NB4 (cell line): ENCODE results near the gene SULF2.
"Not testable (repeated sequence)": the region's sequence is repeated elsewhere in the genome, so short reads cannot be mapped to it uniquely, and the experiment has no call there.

Experiments used
- MAX ChIP-seq: IDR thresholded peaks from 2 replicates; pipeline ENCODE4 v1.6.1; 2011; ENCODE audit warnings: low read depth, low read length
- MYC ChIP-seq: IDR thresholded peaks from 2 replicates; pipeline ENCODE4 v1.6.1; 2011; ENCODE audit warnings: low read depth, low read length
- POLR2A ChIP-seq: IDR thresholded peaks from 2 replicates; pipeline ENCODE4 v1.6.1; 2011; ENCODE audit warnings: mild to moderate bottlenecking; ENCODE audit not compliant: insufficient read length; ENCODE audit errors: extremely low read depth
- TF ChIP-seq, protein P1 (sequence below): IDR thresholded peaks from one replicate; pipeline ENCODE4 v1.5.1; 2012; ENCODE audit warnings: low read depth, low read length

DNA sequence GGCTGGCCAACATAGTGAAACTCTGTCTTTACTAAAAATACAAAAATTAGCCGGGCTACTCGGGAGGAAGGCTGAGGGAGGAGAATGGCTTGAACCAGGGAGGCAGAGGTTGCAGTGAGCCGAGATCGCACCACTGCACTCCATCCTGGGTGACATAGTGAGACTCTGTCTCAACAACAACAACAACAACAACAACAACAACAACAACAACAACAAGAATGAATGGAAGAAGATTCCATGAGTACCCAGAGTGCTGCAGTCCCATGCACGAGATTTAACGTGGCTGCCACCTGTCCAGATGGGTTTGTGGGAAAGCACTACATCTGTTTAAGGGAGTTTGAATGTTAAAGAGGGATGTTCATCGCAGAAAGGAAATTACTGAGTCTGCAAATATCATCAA lies 19.7 kb upstream of the SULF2 start:
- TF ChIP-seq POLR2A, MAX, MYC: not testable (repeated sequence)
- TF ChIP-seq, protein P1, sequence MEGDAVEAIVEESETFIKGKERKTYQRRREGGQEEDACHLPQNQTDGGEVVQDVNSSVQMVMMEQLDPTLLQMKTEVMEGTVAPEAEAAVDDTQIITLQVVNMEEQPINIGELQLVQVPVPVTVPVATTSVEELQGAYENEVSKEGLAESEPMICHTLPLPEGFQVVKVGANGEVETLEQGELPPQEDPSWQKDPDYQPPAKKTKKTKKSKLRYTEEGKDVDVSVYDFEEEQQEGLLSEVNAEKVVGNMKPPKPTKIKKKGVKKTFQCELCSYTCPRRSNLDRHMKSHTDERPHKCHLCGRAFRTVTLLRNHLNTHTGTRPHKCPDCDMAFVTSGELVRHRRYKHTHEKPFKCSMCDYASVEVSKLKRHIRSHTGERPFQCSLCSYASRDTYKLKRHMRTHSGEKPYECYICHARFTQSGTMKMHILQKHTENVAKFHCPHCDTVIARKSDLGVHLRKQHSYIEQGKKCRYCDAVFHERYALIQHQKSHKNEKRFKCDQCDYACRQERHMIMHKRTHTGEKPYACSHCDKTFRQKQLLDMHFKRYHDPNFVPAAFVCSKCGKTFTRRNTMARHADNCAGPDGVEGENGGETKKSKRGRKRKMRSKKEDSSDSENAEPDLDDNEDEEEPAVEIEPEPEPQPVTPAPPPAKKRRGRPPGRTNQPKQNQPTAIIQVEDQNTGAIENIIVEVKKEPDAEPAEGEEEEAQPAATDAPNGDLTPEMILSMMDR: not testable (repeated sequence)
